Suprapubic skin (tissue), 4 donors: ENCODE results near the gene C14orf180. TPM values are rescaled to one million over a fixed set of nuclear protein-coding genes. Genes with fewer than 3 reads are reported as not detected.

Experiments
- DNase-seq, 2 donors: peaks; one replicate each; pipeline ENCODE4 v3.0.0-alpha.2; 2019; ENCODE audit warnings: low spot score in 2 of 2
- H3K27ac ChIP-seq: fragments of 200-600 bp; sonication (generic); one replicate; pipeline ENCODE4 v1.5.1; 2019
- H3K27me3 ChIP-seq: fragments of 200-600 bp; sonication (generic); one replicate; pipeline ENCODE4 v1.5.1; 2019
- H3K36me3 ChIP-seq: fragments of 200-600 bp; sonication (generic); one replicate; pipeline ENCODE4 v1.5.1; 2019
- H3K4me1 ChIP-seq: fragments of 200-600 bp; sonication (generic); one replicate; pipeline ENCODE4 v1.5.1; 2019
- H3K4me3 ChIP-seq: fragments of 200-600 bp; sonication (generic); one replicate; pipeline ENCODE4 v1.5.1; 2019; ENCODE audit warnings: mild to moderate bottlenecking
- H3K9me3 ChIP-seq: fragments of 200-600 bp; sonication (generic); one replicate; pipeline ENCODE4 v1.5.1; 2019
- CTCF ChIP-seq, 2 donors: fragments of 200-600 bp in 1 of 2; fragments of 450-650 bp in 1 of 2; sonication (generic) in 1 of 2; IDR thresholded peaks; one replicate each; pipeline ENCODE4 v1.5.1; 2016 to 2019; ENCODE audit warnings: antibody characterized with exemption in 2 of 2, mild to moderate bottlenecking in 1 of 2, moderate library complexity in 1 of 2
- EP300 ChIP-seq: sonication (generic); formaldehyde crosslinking; IDR thresholded peaks from one replicate; pipeline ENCODE4 v1.6.1; 2017; ENCODE audit warnings: antibody characterized with exemption
- POLR2A ChIP-seq, 2 donors: fragments of 450-650 bp; IDR thresholded peaks; one replicate each; pipeline ENCODE4 v1.6.1; 2017; ENCODE audit warnings: antibody characterized with exemption in 2 of 2, mild to moderate bottlenecking in 2 of 2, moderate library complexity in 2 of 2
- POLR2AphosphoS5 ChIP-seq, 3 donors: sonication (generic); formaldehyde crosslinking; IDR thresholded peaks; one replicate each; pipeline ENCODE4 v1.6.1; 2017; ENCODE audit warnings: antibody characterized with exemption in 3 of 3
- WGBS: methylation state at CpG from one replicate; pipeline ENCODE4 v1.1.5; 2018; 5-methylcytosine and 5-hydroxymethylcytosine counted together
- total RNA-seq, 4 donors: library from RNA; depleted of rRNA; stranded (reverse); fragments of >200 nt; gene quantifications; one replicate each; pipeline ENCODE4 v1.1.0, GENCODE V29; 2016

The C14orf180 gene
- total RNA-seq, 4 donors from 2014 or later = 0.30 to 3.9 TPM; not detected in 2

DNA sequence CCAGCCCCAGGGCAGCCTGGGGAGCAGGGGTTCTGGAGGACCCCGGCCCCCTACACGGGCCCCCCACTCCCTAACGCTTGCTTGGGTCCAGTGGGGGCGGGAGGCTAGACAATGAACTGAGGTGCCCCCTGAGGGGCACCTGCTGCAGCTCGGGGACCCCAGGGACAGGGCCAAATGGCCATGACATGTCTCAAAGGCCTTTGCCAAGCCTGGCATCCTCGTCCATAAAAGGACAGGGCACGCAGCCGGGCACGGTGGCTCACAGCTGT, 11.7 kb upstream of the C14orf180 start:
- 64% methylated on average over 3 of the region's 9 CpGs for WGBS
- peaks cover 92% of the 10 kb centered on the region for H3K27me3 ChIP-seq

DNA sequence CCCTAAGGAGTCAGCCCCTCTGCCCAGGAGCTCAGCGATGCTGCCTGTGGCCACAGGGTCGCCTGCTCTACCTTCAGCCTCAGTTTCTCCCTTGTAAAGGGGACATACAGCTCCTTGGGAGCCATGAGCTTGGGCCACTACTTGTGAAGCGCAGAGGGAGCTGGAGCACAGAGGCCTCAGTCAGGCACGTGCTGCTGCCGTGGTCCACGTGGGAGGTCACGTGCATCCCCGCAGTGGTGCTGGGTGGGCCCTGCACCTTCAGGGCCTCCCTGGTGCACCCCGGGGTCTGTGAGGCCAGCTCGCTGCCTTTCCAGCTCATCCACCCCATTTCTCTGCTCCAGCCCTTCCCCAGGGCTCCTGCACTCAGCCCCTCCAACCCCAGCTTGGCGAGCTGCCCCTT, 10.9 kb upstream of the C14orf180 start:
- peaks cover 86% of the 10 kb centered on the region for H3K27me3 ChIP-seq
- no peak overlapping the region for H3K27ac ChIP-seq
- no peak for DNase-seq
- no peaks in the 10 kb centered on the region for H3K9me3 ChIP-seq
- H3K36me3 ChIP-seq = no peaks in the 10 kb centered on the region
- H3K4me1 ChIP-seq = peaks cover 7% of the 10 kb centered on the region
- no peak overlapping the region for H3K4me3 ChIP-seq
- WGBS = 59% methylated on average over 5 of the region's 11 CpGs
- TF ChIP-seq EP300 = no peak
- no peak for TF ChIP-seq POLR2A (IDR thresholded peaks at IDR 0.05)
- no peak for TF ChIP-seq CTCF (IDR thresholded peaks at IDR 0.05)
- TF ChIP-seq POLR2AphosphoS5 (IDR thresholded peaks at IDR 0.05) = no peak

More for the DNA sequence above, 11.7 kb upstream of the C14orf180 start:
- Histone ChIP-seq H3K36me3 (no peaks in the 10 kb centered on the region), H3K4me1 (peaks cover 8% of the 10 kb centered on the region), H3K4me3 (no peak overlapping the region), H3K9me3 (no peaks in the 10 kb centered on the region), H3K27ac (no peak overlapping the region)
- TF ChIP-seq POLR2A (IDR thresholded peaks at IDR 0.05) (no peak), CTCF (IDR thresholded peaks at IDR 0.05) (no peak), POLR2AphosphoS5 (IDR thresholded peaks at IDR 0.05) (no peak), EP300 (no peak)
- no peak for DNase-seq

- Histone ChIP-seq H3K27ac (no peak overlapping the region), H3K9me3 (no peaks in the 10 kb centered on the region), H3K36me3 (no peaks in the 10 kb centered on the region), H3K4me1 (no peaks in the 10 kb centered on the region), H3K4me3 (no peak overlapping the region), H3K27me3 (peaks cover 90% of the 10 kb centered on the region)
- WGBS = 39% methylated on average over 8 of the region's 10 CpGs
- TF ChIP-seq POLR2A (IDR thresholded peaks at IDR 0.05) (no peak), POLR2AphosphoS5 (IDR thresholded peaks at IDR 0.05) (no peak), CTCF (IDR thresholded peaks at IDR 0.05) (no peak), EP300 (no peak)
- DNase-seq = no peak
Observed at GRCh38 chr14:104569435-104569834, 10.1 kb upstream of the C14orf180 start.

DNA sequence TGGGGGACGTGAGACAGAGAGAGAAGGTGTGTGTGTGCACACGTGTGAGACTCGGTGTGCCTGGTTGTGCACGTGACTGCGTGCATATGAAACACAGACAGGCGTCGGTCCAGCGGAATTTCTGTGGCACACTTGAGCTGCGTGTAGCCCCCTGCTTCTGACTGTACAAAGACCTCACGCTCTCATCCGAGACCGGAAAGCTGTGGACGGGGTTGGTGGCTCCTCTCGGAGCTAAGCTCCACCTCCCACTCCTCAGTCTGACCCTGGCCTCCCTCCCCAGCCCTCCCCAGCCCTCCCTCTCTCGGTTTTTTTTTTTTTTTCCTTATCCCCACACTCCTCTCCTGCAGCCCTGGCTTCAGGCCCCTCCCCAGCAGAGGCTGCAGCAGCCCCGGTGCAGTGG, 8.3 kb upstream of the C14orf180 start:
- Histone ChIP-seq H3K4me1 (no peaks in the 10 kb centered on the region), H3K9me3 (no peaks in the 10 kb centered on the region), H3K27me3 (peaks cover 89% of the 10 kb centered on the region), H3K4me3 (no peak overlapping the region), H3K27ac (no peak overlapping the region), H3K36me3 (no peaks in the 10 kb centered on the region)
- 66% methylated on average over 16 of the region's 16 CpGs for WGBS
- no peak for DNase-seq
- TF ChIP-seq POLR2AphosphoS5 (IDR thresholded peaks at IDR 0.05) = no peak

GRCh38 chr14:104572024-104572626, 7.4 kb upstream of the C14orf180 start:
- 82% methylated on average over 9 of the region's 11 CpGs for WGBS

More at GRCh38 chr14:104572024-104572626, 7.4 kb upstream of the C14orf180 start:
- no peak for DNase-seq
- no peaks in the 10 kb centered on the region for H3K4me1 ChIP-seq
- H3K27me3 ChIP-seq = peaks cover 89% of the 10 kb centered on the region
- no peak for TF ChIP-seq CTCF (IDR thresholded peaks at IDR 0.05)
- no peak for TF ChIP-seq POLR2AphosphoS5 (IDR thresholded peaks at IDR 0.05)
- TF ChIP-seq EP300 = no peak
- no peak for TF ChIP-seq POLR2A (IDR thresholded peaks at IDR 0.05)
- H3K36me3 ChIP-seq = no peaks in the 10 kb centered on the region
- no peak overlapping the region for H3K27ac ChIP-seq
- H3K4me3 ChIP-seq = no peak overlapping the region
- no peaks in the 10 kb centered on the region for H3K9me3 ChIP-seq
